ENCODE results near the gene GADD45G.

DNA sequence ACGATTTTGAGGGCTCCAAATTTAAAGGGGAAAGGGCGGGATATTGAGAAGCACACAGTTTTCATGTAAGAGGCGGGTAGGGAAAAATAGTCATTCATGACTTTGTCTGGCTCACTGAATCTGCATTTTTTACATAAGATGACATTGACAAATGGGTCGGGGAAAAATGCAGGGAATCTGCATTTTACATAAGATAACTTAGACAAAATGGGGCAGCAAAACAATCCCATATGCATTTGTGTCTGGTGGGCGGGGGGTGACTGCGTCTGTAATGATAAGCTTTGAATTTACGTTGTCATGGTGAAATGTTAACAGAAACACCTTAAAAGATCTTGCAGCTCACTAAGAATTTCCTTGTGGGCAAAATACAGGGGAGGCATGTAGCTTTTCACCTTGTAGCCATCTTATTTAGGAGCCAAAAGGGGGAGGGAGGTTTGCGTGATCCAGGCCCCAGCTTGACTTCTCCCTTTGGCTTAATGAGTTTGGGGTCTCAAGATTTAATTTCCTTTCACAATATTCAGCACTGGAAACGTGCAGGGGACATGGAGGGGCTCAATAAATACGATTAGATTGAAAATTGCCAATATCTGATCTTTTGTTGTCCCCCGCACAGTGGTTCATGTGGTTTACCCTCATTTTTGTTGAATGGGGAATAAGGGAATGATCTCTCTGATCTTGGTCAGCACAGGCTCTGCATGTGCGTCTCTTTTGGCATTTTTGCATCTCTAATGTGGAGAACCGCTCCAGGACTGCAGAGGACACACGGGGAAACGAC, 41.1 kb upstream of the GADD45G start:
- TF ChIP-seq YY1 (IDR thresholded peaks at IDR 0.05; ENCODE audit: low read depth) (no peak), FOXM1 (IDR thresholded peaks at IDR 0.05; ENCODE audit: borderline replicate concordance, low read depth) (no peak), EP300 (IDR thresholded peaks at IDR 0.05; ENCODE audit: borderline replicate concordance) (no peak), EGR1 (IDR thresholded peaks at IDR 0.05) (no peak)
- TF ChIP-seq, protein P1, sequence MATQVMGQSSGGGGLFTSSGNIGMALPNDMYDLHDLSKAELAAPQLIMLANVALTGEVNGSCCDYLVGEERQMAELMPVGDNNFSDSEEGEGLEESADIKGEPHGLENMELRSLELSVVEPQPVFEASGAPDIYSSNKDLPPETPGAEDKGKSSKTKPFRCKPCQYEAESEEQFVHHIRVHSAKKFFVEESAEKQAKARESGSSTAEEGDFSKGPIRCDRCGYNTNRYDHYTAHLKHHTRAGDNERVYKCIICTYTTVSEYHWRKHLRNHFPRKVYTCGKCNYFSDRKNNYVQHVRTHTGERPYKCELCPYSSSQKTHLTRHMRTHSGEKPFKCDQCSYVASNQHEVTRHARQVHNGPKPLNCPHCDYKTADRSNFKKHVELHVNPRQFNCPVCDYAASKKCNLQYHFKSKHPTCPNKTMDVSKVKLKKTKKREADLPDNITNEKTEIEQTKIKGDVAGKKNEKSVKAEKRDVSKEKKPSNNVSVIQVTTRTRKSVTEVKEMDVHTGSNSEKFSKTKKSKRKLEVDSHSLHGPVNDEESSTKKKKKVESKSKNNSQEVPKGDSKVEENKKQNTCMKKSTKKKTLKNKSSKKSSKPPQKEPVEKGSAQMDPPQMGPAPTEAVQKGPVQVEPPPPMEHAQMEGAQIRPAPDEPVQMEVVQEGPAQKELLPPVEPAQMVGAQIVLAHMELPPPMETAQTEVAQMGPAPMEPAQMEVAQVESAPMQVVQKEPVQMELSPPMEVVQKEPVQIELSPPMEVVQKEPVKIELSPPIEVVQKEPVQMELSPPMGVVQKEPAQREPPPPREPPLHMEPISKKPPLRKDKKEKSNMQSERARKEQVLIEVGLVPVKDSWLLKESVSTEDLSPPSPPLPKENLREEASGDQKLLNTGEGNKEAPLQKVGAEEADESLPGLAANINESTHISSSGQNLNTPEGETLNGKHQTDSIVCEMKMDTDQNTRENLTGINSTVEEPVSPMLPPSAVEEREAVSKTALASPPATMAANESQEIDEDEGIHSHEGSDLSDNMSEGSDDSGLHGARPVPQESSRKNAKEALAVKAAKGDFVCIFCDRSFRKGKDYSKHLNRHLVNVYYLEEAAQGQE (IDR thresholded peaks at IDR 0.05; ENCODE audit: low read depth) = no peak
- TF ChIP-seq, protein P2, sequence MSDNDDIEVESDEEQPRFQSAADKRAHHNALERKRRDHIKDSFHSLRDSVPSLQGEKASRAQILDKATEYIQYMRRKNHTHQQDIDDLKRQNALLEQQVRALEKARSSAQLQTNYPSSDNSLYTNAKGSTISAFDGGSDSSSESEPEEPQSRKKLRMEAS (IDR thresholded peaks at IDR 0.05) = no peak

Measured in Ishikawa (cell line).